ENCODE results near the gene ATF2.
"Not testable (repeated sequence)": the region's sequence is repeated elsewhere in the genome, so short reads cannot be mapped to it uniquely, and the experiment has no call there.

The ATF2 gene

DNA sequence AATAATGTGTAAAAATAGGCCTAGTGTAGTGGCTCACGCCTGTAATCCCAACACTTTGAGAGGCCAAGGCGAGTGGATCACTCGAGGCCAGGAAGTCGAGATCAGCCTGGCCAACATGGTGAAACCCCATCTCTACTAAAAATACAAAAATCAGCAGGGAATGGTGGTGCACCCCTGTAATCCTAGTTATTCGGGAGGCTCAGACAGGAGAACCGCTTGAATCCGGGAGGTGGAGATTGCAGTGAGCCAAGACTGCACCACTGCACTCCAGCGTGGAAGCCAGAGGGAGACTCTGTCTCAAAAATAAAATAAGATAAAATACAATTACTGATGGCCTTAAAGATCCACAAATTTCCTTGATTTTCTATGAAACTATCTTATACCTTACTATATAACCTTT lies 3.8 kb downstream of the ATF2 start:
- DNase-seq, result no peak

DNA sequence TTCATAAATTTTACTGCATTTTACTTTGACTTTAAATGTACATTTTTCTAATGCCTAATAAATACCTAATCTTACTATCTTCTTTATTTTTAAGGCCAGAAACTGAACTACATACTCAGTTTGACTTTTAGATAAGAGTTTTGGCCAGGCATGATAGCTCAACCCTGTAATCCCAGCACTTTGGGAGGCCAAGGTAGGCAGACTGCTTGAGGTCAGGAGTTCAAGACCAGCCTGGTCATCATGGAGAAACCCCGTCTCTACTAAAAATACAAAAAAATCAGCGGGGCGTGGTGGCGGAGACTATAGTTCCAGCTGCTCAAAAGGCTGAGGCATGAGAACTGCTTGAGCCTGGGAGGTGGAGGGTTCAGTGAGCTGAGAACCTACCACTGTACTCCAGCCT lies 9.1 kb downstream of the ATF2 start:
- no peak for DNase-seq

GRCh38 chr2:175156534-175156933 lies 11.5 kb downstream of the ATF2 start:
- no peak for DNase-seq

DNA sequence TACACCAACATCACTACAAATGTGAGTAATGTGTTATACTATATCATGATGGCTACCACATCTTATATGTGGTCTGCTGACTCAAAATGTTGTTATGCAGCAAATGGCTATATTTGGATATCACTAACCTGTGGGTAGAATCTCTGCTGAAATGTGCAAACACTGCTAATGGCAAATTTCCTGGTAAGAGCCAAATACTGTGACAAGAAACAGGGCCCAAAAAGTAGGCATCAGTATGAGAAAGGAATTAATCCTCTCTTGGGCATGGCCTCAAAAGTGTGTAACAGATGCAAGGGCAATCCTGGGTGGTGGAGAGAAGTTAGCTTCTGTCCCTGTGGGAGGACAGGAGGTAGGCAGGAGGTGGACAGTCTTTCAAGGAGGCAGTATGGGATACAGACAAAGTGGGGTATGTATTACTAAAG lies 13.3 kb downstream of the ATF2 start:
- DNase-seq, result peak; percentile 26

GRCh38 chr2:175152242-175152641 lies 15.8 kb downstream of the ATF2 start:
- no peak for DNase-seq

DNA sequence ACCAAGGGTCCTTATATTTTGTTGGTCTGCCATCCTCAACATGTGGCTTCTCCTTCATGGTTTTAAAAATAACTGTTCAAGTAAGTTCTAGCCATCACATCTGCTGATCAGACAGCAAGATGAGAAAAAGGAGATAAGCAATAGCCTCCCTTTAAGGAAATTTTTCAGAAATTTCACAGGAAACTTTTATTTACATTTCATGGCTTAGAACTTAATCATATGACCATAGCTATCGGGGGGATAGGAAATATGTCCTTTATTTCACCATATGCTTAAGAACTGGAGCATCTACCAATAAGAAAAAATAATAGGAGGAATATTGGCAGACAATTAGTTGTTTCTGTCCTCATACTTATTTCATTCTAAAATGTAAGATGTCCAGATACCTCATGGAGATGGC lies 16.2 kb downstream of the ATF2 start:
- no peak for DNase-seq

GRCh38 chr2:175147186-175147585 lies 20.8 kb downstream of the ATF2 start:
- no peak for DNase-seq

DNA sequence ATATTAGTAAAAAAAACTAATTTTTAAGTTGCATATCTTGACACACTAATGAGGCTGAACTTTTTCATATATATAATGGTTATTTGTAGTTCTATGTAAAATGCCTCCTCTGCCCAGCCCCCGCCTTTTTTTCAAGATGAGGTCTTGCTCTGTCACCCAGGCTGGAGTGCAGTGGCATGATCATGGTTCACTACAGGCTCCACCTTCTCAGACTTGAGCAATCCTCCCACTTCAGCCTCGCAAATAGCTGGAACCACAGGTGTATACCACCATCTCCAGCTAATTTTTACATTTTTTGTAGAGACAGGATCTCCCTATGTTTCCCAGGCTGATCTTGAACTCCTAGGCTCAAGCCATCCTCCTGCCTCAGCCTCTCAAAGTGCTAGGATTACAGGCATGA lies 24.3 kb downstream of the ATF2 start:
- DNase-seq, result no peak

- no peak for DNase-seq
Observed at GRCh38 chr2:175143191-175143590, 24.8 kb downstream of the ATF2 start.

DNA sequence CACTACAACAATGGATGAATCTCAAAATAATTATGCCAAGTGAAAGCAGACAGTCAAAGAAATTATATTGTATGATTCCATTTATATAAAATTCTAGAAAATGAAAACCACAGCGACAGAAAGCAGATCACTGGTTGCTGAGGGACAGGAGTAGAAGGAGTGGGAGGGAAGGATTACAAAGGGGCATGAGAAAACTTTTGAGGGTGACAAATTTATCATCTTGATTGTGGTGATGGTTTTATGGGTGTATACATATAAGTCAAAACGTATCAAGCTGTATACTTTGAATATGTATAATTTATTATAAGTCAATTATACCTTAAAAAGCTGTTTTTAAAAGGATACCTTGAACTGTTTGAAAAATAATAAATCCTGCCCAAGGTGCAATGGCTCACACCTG lies 27.7 kb downstream of the ATF2 start:
- DNase-seq, result no peak

DNA sequence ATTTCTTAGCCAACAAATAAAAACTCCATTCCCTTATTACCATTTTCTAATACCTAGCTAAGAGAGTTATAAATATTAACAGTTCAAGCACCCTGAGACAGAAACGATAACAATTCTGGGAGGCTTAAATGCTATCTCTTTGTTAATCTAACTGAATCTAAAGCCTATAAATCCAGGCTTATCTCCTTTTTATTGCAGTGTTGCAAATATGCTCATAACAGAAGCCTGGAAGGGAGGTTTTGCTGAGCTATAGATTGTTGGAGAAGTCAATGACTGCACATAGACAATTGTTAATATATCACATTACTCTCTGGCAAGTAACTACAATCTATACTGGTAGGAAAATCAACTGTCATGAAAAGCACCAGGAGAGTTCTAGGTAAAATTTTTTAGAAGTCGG lies 30.2 kb downstream of the ATF2 start:
- no peak for DNase-seq

DNA sequence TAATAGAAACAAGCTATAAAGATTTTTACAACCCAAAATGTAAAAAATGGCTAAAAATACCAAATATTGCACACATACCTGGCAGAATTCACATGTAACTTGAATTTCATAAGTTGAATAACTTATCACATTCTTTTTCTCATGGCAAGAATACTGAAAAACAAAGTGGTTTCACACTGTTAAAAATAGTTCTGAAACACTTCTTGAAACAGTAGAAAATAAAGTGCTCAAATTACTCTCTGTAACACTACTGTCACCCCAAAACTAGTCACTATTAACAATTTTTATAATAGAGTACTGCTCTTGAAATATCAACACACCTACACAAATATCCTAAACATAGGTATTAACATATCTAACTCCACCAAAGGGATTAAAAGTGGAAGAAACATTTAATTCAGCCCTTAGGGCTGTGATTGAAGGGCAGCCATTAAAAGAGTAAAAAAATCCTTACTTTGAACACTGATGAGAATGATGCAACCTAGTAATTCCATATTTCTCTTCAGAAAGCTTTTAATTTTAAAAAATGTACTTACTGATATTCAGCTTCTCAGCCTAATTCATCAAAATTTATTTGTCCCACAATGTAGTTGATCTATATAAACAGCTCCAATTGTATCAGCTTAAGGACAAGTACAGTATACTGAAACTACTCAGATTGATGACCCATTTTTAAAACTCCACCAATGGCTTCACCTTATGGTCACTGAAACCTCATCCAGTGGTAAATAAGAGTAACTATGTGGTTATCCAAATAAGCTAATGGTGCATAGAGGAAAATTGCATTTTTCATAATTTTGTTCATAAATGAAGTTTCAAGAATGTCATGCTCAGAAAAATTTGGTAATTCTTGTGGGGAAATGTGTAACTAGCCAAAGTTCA lies 31.4 kb downstream of the ATF2 start:
- no peak for DNase-seq

- DNase-seq, result no peak
Observed at GRCh38 chr2:175135862-175136261, 32.1 kb downstream of the ATF2 start.

DNA sequence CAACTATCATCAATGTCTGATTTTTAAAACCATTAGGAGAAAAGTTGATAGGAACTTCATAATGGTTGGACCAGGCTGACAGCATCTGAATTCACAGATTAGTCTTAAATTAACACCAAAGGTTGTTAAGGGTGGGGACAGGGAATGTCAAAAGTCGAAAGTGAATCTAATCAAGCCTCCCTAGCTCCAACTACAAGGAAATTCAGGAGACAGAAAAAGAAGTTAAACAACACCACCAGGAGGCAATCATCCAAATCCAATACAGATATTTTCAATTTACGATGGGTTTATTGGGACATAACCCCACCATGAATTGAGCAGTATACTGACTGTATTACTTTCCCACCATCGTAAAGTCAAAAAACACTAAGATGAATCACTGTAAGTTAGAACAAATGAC lies 32.8 kb downstream of the ATF2 start:
- no peak for DNase-seq

- DNase-seq, result no peak
Observed at GRCh38 chr2:175131252-175131651, 36.8 kb downstream of the ATF2 start.

DNA sequence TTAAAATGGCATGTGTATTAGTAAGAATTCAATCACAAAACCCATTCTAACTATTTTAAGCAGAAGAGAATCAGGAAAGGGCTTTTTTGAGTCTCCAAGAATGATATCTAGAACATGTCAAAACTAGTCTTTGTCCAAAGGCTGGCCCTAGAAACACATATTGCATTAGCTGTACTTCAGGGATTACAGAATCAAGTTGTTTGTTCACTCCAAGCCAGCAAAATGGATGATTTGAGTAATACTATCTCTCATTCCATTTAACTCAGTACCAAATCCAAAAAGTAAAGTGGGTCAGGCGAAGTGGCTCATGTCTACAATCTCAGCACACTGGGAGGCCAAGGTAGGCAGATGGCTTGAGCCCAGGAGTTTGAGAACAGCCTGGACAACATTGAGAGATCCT lies 41.3 kb downstream of the ATF2 start:
- no peak for DNase-seq

- no peak for DNase-seq
Observed at GRCh38 chr2:175123254-175123653, 44.7 kb downstream of the ATF2 start.

GRCh38 chr2:175111200-175111657 lies 56.8 kb downstream of the ATF2 start:
- DNase-seq, result peak; percentile 76

DNA sequence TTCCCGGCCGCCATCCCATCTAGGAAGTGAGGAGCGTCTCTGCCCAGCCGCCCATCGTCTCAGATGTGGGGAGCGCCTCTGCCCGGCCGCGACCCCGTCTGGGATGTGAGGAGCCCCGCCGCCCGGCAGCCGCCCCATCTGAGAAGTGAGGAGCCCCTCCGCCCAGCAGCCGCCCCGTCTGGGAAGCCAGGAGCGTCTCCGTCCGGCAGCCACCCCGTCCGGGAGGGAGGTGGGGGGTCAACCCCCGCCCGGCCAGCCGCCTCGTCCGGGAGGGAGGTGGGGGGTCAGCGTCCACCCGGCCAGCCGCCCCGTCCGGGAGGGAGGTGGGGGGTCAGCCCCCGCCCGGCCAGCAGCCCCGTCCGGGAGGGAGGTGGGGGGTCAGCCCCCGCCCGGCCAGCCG lies 59.9 kb downstream of the ATF2 start:
- DNase-seq, result not testable (repeated sequence)

GRCh38 chr2:175107146-175107545 lies 60.9 kb downstream of the ATF2 start:
- no peak for DNase-seq

DNA sequence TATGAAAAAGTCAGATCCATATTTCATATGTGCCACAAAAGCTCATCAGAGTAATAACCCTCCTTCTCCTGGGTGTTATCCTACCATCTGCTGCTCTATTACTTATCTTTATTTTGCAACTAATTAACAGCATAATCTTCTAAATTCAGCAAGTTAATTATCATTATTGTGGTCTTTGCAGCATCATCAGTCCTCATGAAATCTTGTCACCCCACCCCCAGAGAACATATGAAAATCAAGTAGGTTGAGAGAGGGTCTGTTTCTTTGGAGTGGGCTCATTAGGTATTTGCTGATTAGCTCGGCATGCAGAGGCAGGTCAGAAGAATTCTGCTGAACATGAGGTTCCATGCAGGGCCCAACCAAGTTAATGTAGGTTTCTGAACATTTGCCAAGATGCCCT lies 64.8 kb downstream of the ATF2 start:
- no peak for DNase-seq

- no peak for DNase-seq
Observed at GRCh38 chr2:175101514-175101913, 66.5 kb downstream of the ATF2 start.

GRCh38 chr2:175097297-175097696 lies 70.7 kb downstream of the ATF2 start:
- peak; percentile 19 for DNase-seq

DNA sequence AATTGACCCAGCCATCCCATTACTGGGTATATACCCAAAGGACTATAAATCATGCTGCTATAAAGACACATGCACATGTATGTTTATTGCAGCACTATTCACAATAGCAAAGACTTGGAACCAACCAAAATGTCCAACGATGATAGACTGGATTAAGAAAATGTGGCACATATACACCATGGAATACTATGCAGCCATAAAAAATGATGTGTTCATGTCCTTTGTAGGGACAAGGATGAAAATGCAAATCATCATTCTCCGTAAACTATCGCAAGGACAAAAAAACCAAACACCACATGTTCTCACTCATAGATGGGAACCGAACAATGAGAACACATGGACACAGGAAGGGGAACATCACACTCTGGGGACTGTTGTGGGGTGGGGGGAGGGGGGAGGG lies 83.9 kb downstream of the ATF2 start:
- DNase-seq, result not testable (repeated sequence)

- DNase-seq, result no peak
Observed at GRCh38 chr2:175080479-175080878, 87.5 kb downstream of the ATF2 start.

All from kidney glomerular epithelial cell (primary cell).